ENCODE results near the gene HIPK3.

Gene HIPK3

GRCh38 chr11:33387581-33387980 is 130.4 kb downstream of the HIPK3 start:
- H3K27ac ChIP-seq (replicated peaks) = peak overlapping the region; percentile 33
- TF ChIP-seq, protein P1, sequence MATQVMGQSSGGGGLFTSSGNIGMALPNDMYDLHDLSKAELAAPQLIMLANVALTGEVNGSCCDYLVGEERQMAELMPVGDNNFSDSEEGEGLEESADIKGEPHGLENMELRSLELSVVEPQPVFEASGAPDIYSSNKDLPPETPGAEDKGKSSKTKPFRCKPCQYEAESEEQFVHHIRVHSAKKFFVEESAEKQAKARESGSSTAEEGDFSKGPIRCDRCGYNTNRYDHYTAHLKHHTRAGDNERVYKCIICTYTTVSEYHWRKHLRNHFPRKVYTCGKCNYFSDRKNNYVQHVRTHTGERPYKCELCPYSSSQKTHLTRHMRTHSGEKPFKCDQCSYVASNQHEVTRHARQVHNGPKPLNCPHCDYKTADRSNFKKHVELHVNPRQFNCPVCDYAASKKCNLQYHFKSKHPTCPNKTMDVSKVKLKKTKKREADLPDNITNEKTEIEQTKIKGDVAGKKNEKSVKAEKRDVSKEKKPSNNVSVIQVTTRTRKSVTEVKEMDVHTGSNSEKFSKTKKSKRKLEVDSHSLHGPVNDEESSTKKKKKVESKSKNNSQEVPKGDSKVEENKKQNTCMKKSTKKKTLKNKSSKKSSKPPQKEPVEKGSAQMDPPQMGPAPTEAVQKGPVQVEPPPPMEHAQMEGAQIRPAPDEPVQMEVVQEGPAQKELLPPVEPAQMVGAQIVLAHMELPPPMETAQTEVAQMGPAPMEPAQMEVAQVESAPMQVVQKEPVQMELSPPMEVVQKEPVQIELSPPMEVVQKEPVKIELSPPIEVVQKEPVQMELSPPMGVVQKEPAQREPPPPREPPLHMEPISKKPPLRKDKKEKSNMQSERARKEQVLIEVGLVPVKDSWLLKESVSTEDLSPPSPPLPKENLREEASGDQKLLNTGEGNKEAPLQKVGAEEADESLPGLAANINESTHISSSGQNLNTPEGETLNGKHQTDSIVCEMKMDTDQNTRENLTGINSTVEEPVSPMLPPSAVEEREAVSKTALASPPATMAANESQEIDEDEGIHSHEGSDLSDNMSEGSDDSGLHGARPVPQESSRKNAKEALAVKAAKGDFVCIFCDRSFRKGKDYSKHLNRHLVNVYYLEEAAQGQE (IDR thresholded peaks at IDR 0.05; ENCODE audit: insufficient replicate concordance, low read depth) = no peak
- TF ChIP-seq POLR2AphosphoS5 (IDR thresholded peaks at IDR 0.05; ENCODE audit: low read depth) = no peak
- TF ChIP-seq SPI1 (IDR thresholded peaks at IDR 0.05; ENCODE audit: borderline replicate concordance, low read depth) = no peak
- TF ChIP-seq GABPA (IDR thresholded peaks at IDR 0.05; ENCODE audit: low read depth) = no peak
- TF ChIP-seq CTCF (IDR thresholded peaks at IDR 0.05; ENCODE audit: insufficient read depth, low read length) = no peak
- no peak overlapping the region for H3K4me3 ChIP-seq (replicated peaks; ENCODE audit: insufficient read depth, low read length)
- H3K27me3 ChIP-seq (ENCODE audit: insufficient read depth, poor library complexity, severe bottlenecking) = no peaks in the 10 kb centered on the region
- no peak for DNase-seq (ENCODE audit: low read depth in 1 of 2, low spot score in 1 of 2)

GRCh38 chr11:33387996-33388395 is 130.8 kb downstream of the HIPK3 start:
- peak in 1 of 2 experiments; percentile 40 for DNase-seq (ENCODE audit: low read depth in 1 of 2, low spot score in 1 of 2)
- TF ChIP-seq SPI1 (IDR thresholded peaks at IDR 0.05; ENCODE audit: borderline replicate concordance, low read depth) = peak; percentile 53; the same call in 1 of the 2 replicates
- TF ChIP-seq, protein P1 (IDR thresholded peaks at IDR 0.05; ENCODE audit: insufficient replicate concordance, low read depth) = no peak
- Histone ChIP-seq H3K4me3 (replicated peaks; ENCODE audit: insufficient read depth, low read length) (no peak overlapping the region), H3K27ac (replicated peaks) (peak overlapping the region; percentile 33), H3K27me3 (ENCODE audit: insufficient read depth, poor library complexity, severe bottlenecking) (no peaks in the 10 kb centered on the region)

DNA sequence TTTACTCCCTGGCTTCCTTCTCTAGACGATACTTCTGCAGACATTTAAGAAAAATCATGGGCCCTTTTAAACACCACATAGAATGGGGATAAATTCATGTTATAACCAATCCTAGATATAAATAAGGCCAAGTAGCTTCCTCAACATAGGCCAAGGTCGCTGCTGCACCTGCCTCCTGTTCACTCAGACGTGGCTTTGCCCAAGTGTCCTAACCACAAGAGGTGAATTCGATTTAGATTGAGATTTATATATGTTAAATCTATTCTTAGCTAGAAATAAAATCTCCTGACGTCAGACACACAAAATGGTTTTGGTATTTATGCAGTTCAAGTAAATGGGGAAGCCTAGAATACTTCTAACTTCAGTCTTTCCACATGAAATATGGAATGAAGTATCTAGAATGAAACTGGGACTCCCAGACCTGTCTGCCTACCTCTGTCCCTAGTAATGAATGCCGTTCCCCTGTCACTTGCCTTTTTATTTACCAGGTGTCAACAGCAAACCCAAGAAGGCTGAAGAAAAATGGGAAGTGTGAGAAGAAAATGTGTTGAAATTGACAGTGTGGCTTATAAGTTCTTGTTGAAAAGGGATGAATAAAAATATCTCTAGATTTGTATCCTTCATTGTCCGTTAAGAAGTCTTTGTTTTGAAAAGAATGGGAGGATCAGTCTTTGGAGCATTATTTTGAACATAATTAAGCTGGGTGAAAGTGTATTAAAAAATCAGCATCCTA is 131.8 kb downstream of the HIPK3 start:
- no peak overlapping the region for H3K4me3 ChIP-seq (replicated peaks; ENCODE audit: insufficient read depth, low read length)
- TF ChIP-seq, protein P1 (IDR thresholded peaks at IDR 0.05; ENCODE audit: insufficient replicate concordance, low read depth) = no peak
- TF ChIP-seq SPI1 (IDR thresholded peaks at IDR 0.05; ENCODE audit: borderline replicate concordance, low read depth) = peak; percentile 76
- no peaks in the 10 kb centered on the region for H3K27me3 ChIP-seq (ENCODE audit: insufficient read depth, poor library complexity, severe bottlenecking)
- DNase-seq (ENCODE audit: low read depth in 1 of 2, low spot score in 1 of 2) = no peak
- H3K27ac ChIP-seq (replicated peaks) = no peak overlapping the region

GRCh38 chr11:33389635-33390034 is 132.5 kb downstream of the HIPK3 start:
- DNase-seq (ENCODE audit: low read depth in 1 of 2, low spot score in 1 of 2) = no peak
- Histone ChIP-seq H3K27me3 (ENCODE audit: insufficient read depth, poor library complexity, severe bottlenecking) (no peaks in the 10 kb centered on the region), H3K27ac (replicated peaks) (no peak overlapping the region), H3K4me3 (replicated peaks; ENCODE audit: insufficient read depth, low read length) (no peak overlapping the region)
- TF ChIP-seq GABPA (IDR thresholded peaks at IDR 0.05; ENCODE audit: low read depth) = no peak
- no peak for TF ChIP-seq CTCF (IDR thresholded peaks at IDR 0.05; ENCODE audit: insufficient read depth, low read length)
- no peak for TF ChIP-seq SPI1 (IDR thresholded peaks at IDR 0.05; ENCODE audit: borderline replicate concordance, low read depth)
- TF ChIP-seq, protein P1 (IDR thresholded peaks at IDR 0.05; ENCODE audit: insufficient replicate concordance, low read depth) = no peak
- TF ChIP-seq POLR2AphosphoS5 (IDR thresholded peaks at IDR 0.05; ENCODE audit: low read depth) = no peak
